HK-2 (cell line): Measurements from ENCODE around the gene SSR4.
"Not testable (repeated sequence)": the region's sequence is repeated elsewhere in the genome, so short reads cannot be mapped to it uniquely, and the experiment has no call there.

ENCODE experiments used
- DNase-seq: peaks from one replicate; pipeline ENCODE4 v3.0.0-alpha.2; 2018; ENCODE audit not compliant: unreplicated experiment

The SSR4 gene

GRCh38 chrX:153794018-153794896, at the start of gene SSR4, which contains the start of gene IDH3G:
Gene SSR4 (plus strand): TSS chrX:153794668. CDS start chrX:153794688, 20 bp downstream.
Gene IDH3G (minus strand): TSS chrX:153794375. CDS start chrX:153794326, 49 bp downstream.
- peak; percentile 94 for DNase-seq

- not testable (repeated sequence) for DNase-seq
Measured at GRCh38 chrX:153745067-153745433, 49.4 kb upstream of the SSR4 start.

GRCh38 chrX:153746359-153746758, 48.1 kb upstream of the SSR4 start:
- DNase-seq, result no peak

GRCh38 chrX:153746991-153747390, 47.5 kb upstream of the SSR4 start:
- DNase-seq, result not testable (repeated sequence)

- not testable (repeated sequence) for DNase-seq
Measured at GRCh38 chrX:153749017-153749416, 45.5 kb upstream of the SSR4 start.

- no peak for DNase-seq
Measured at GRCh38 chrX:153750127-153750774, 44.2 kb upstream of the SSR4 start.

- DNase-seq, result no peak
Measured at GRCh38 chrX:153755136-153755535, 39.3 kb upstream of the SSR4 start.

- no peak for DNase-seq
Measured at GRCh38 chrX:153761863-153762262, 32.6 kb upstream of the SSR4 start.

- no peak for DNase-seq
Measured at GRCh38 chrX:153762626-153763173, 31.8 kb upstream of the SSR4 start.

- DNase-seq, result no peak
Measured at GRCh38 chrX:153763298-153763932, 31.1 kb upstream of the SSR4 start.

- peak; percentile 89 for DNase-seq
Measured at GRCh38 chrX:153763989-153764755, 30.3 kb upstream of the SSR4 start, which contains the start of gene PLXNB3. Gene PLXNB3 (plus strand): TSS chrX:153764249. CDS start chrX:153765536, 1,287 bp downstream.

GRCh38 chrX:153764786-153765137, 29.7 kb upstream of the SSR4 start:
- DNase-seq, result no peak

GRCh38 chrX:153765138-153766079, 29.1 kb upstream of the SSR4 start:
- DNase-seq, result peak; percentile 53

GRCh38 chrX:153766098-153766817, 28.2 kb upstream of the SSR4 start:
- DNase-seq, result peak; percentile 76

- DNase-seq, result no peak
Measured at GRCh38 chrX:153766871-153767673, 27.4 kb upstream of the SSR4 start.

GRCh38 chrX:153767674-153768055, 26.8 kb upstream of the SSR4 start:
- DNase-seq, result no peak

- no peak for DNase-seq
Measured at GRCh38 chrX:153768311-153769157, 25.9 kb upstream of the SSR4 start.
